ENCODE results near the gene GRHPR. TPM values are rescaled to one million over a fixed set of nuclear protein-coding genes. Genes with fewer than 3 reads are reported as not detected.

The GRHPR gene
- total and polyA plus RNA-seq, 10 of the 15 experiments (the other 5 are each of a cell fraction or from before 2014, with no cell fraction given), result 52.4 to 194 (median 126) TPM

DNA sequence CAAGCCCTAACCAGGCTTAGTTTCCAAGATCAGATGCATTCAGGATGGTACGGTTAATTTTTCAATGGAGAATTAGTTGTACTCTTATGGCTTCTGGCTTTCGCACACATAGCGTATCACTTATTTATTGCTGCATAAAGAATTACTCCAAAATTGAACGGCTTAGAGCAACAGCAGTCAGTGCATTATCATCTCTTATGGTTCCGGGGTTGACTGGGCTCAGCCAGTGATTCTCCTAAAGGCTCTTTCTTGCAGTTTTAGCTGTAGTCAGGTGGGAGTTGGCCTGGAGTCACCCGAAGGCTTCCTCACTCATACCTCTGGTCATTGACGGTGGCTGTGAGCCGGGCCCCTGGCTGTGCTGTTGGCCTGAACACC lies 595 bp upstream of the GRHPR start (continued):
- TF ChIP-seq, protein P1, sequence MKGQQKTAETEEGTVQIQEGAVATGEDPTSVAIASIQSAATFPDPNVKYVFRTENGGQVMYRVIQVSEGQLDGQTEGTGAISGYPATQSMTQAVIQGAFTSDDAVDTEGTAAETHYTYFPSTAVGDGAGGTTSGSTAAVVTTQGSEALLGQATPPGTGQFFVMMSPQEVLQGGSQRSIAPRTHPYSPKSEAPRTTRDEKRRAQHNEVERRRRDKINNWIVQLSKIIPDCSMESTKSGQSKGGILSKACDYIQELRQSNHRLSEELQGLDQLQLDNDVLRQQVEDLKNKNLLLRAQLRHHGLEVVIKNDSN (IDR thresholded peaks at IDR 0.05; ENCODE audit: borderline replicate concordance, extremely low read length, insufficient read depth, low read depth, low read length), result peak; percentile 60

DNA sequence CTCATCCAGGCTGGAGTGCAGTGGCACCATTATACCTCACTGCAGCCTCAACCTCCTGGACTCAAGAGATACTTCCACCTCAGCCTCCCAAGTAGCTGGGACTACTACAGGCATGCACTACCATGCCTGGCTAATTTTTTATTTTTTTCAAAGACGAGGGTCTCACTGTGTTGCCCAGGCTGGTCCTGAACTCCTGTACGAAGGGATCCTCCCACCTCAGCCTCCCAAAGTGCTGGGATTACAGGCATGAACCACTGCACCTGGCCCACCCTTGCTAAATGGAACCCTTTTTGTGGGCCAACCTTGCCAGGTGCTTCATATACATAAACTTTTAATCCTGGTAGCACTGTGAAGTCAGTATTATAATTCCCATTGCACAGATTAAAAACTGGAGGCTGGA lies 1.0 kb downstream of the GRHPR start:
- Histone ChIP-seq H4K20me1 (ENCODE audit: control insufficient read depth, insufficient read depth) (0 out of 2 replicates have a peak, but pooled peaks cover 4% of the 10 kb centered on the region), H3K36me3 (ENCODE audit: control insufficient read depth in 2 of 2, insufficient read depth in 2 of 2, low read length in 1 of 2) (peaks cover 15 to 19% of the 10 kb centered on the region in 2 experiments; a peak in 3 of 4 replicates), H3K79me2 (ENCODE audit: control insufficient read depth, insufficient read depth, low read length) (peaks cover 37% of the 10 kb centered on the region), H3K4me1 (ENCODE audit: control insufficient read depth, insufficient read depth, low read length) (peaks cover 17% of the 10 kb centered on the region), H3K27me3 (replicated peaks in 1 of 2; ENCODE audit: control insufficient read depth in 2 of 2, insufficient read depth in 2 of 2, low read length in 1 of 2) (no peaks in the 10 kb centered on the region), H2AFZ (ENCODE audit: control insufficient read depth, low read depth, low read length) (no peak overlapping the region), H3K4me2 (ENCODE audit: control insufficient read depth, insufficient read depth) (peak overlapping the region; percentile 70), H3K27ac (ENCODE audit: control insufficient read depth, insufficient read depth) (peak overlapping the region; percentile 75), H3K4me3 (peak overlapping the region; percentile 97), H3K9me3 (replicated peaks; ENCODE audit: control insufficient read depth, insufficient read depth, low read length) (no peaks in the 10 kb centered on the region), H3K9ac (ENCODE audit: control insufficient read depth, insufficient read depth, low read length) (peak overlapping the region; percentile 96)
- ChIA-PET SMC1A (ENCODE audit: uncharacterized antibody, unreplicated experiment) (interaction anchor here (0.6 to 1.4 kb wide), 2 partner anchors 9 to 45 kb away, joined by 3 read pairs; no protein-coding TSS in a partner anchor), POLR2A (interaction anchor here (0.9 to 1.0 kb wide), 2 partner anchors 12 to 37 kb away, joined by 3 to 4 read pairs; no protein-coding TSS in a partner anchor), CTCF (interaction anchor here (1.0 to 2.6 kb wide), 7 partner anchors 9 to 86 kb away, joined by 3 to 17 read pairs (median 3); no protein-coding TSS in a partner anchor), RAD21 (ENCODE audit: unreplicated experiment) (interaction anchor here (0.9 to 1.4 kb wide), 3 partner anchors 13 to 58 kb away, joined by 3 read pairs; no protein-coding TSS in a partner anchor)
- ATAC-seq (no peak), DNase-seq (ENCODE audit: low read depth, low spot score) (no peak), FAIRE-seq (no peak)
- TF ChIP-seq SP1 (IDR thresholded peaks at IDR 0.05; ENCODE audit: low read depth, low read length), result no peak
- TF ChIP-seq CEBPB (IDR thresholded peaks at IDR 0.05; ENCODE audit: borderline replicate concordance in 1 of 2, low read depth in 2 of 2, low read length in 2 of 2), result no peak
- TF ChIP-seq, protein P2, sequence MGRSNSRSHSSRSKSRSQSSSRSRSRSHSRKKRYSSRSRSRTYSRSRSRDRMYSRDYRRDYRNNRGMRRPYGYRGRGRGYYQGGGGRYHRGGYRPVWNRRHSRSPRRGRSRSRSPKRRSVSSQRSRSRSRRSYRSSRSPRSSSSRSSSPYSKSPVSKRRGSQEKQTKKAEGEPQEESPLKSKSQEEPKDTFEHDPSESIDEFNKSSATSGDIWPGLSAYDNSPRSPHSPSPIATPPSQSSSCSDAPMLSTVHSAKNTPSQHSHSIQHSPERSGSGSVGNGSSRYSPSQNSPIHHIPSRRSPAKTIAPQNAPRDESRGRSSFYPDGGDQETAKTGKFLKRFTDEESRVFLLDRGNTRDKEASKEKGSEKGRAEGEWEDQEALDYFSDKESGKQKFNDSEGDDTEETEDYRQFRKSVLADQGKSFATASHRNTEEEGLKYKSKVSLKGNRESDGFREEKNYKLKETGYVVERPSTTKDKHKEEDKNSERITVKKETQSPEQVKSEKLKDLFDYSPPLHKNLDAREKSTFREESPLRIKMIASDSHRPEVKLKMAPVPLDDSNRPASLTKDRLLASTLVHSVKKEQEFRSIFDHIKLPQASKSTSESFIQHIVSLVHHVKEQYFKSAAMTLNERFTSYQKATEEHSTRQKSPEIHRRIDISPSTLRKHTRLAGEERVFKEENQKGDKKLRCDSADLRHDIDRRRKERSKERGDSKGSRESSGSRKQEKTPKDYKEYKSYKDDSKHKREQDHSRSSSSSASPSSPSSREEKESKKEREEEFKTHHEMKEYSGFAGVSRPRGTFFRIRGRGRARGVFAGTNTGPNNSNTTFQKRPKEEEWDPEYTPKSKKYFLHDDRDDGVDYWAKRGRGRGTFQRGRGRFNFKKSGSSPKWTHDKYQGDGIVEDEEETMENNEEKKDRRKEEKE (IDR thresholded peaks at IDR 0.05), result no peak
- no peak for TF ChIP-seq NR2F1 (conservative IDR thresholded peaks at IDR 0.05)
- WGBS (ENCODE audit: insufficient coverage, insufficient replicate concordance, low lambda C conversion rate, missing lambda C conversion rate), result 0% methylated on average over 2 of the region's 2 CpGs
- BruUV-seq (replicated peaks), result no TSS peak
- intact Hi-C loops (cut with micrococcal nuclease; ENCODE audit: unreplicated experiment), result no loop called here
- in situ Hi-C loops (cut with MboI), result no loop called here

Data from GM12878 (cell line).